Stimulated activated CD4-positive, alpha-beta T cell treated with anti-CD3 and anti-CD28 coated beads, Interleukin-1b, Interleukin-23, amount 100 ng/mL, for 4 hours (primary cell): ENCODE results near the gene GDF15.

Source experiments
- DNase-seq, 2 donors: peaks; one replicate each; pipeline ENCODE4 v3.0.0-alpha.2; 2020; ENCODE audit warnings: low read depth in 2 of 2

Gene GDF15

GRCh38 chr19:18419195-18419698 lies 33.3 kb downstream of the GDF15 start, which contains the start of gene SSBP4:
SSBP4 (plus strand) TSS chr19:18419398; CDS start chr19:18419649, 251 bp downstream.
- DNase-seq = peak; percentile 54 to 64

- DNase-seq = peak in 1 of 2 donors; percentile 38
Measured at GRCh38 chr19:18419699-18420460, 33.9 kb downstream of the GDF15 start.

GRCh38 chr19:18420930-18421329 lies 35.0 kb downstream of the GDF15 start:
- DNase-seq = no peak

GRCh38 chr19:18421371-18421959 lies 35.5 kb downstream of the GDF15 start:
- DNase-seq = no peak

GRCh38 chr19:18422530-18423191 lies 36.7 kb downstream of the GDF15 start:
- DNase-seq = no peak

- DNase-seq = no peak
Measured at GRCh38 chr19:18423258-18424020, 37.5 kb downstream of the GDF15 start.

GRCh38 chr19:18424122-18424889 lies 38.3 kb downstream of the GDF15 start:
- DNase-seq = no peak

GRCh38 chr19:18424890-18425514 lies 39.0 kb downstream of the GDF15 start:
- DNase-seq = no peak

- DNase-seq = no peak
Measured at GRCh38 chr19:18425515-18426415, 39.8 kb downstream of the GDF15 start.

- DNase-seq = no peak
Measured at GRCh38 chr19:18426416-18426767, 40.4 kb downstream of the GDF15 start.

- DNase-seq = no peak
Measured at GRCh38 chr19:18427080-18427742, 41.3 kb downstream of the GDF15 start.

GRCh38 chr19:18427743-18428113 lies 41.8 kb downstream of the GDF15 start:
- DNase-seq = no peak

- DNase-seq = no peak
Measured at GRCh38 chr19:18428173-18428786, 42.3 kb downstream of the GDF15 start.

GRCh38 chr19:18428787-18429674 lies 43.1 kb downstream of the GDF15 start:
- DNase-seq = peak; percentile 49 to 57

GRCh38 chr19:18429717-18430416 lies 43.9 kb downstream of the GDF15 start:
- no peak for DNase-seq

GRCh38 chr19:18430417-18431144 lies 44.6 kb downstream of the GDF15 start:
- DNase-seq = no peak
